Myocyte (in vitro differentiated cells): ENCODE data around the gene DAZAP1. TPM values are rescaled to one million over a fixed set of nuclear protein-coding genes. Genes with fewer than 3 reads are reported as not detected.

ENCODE experiments used
- DNase-seq: peaks from one replicate; pipeline ENCODE4 v3.0.0-alpha.2; 2012; ENCODE audit warnings: low read depth
- total RNA-seq: library from RNA; depleted of rRNA; stranded (reverse); fragments of >200 nt; gene quantifications from 2 replicates; pipeline ENCODE4 v1.2.3, GENCODE V29; 2014

DAZAP1 gene
- total RNA-seq, 1 donor from 2014 or later: 61.5 TPM

DNA sequence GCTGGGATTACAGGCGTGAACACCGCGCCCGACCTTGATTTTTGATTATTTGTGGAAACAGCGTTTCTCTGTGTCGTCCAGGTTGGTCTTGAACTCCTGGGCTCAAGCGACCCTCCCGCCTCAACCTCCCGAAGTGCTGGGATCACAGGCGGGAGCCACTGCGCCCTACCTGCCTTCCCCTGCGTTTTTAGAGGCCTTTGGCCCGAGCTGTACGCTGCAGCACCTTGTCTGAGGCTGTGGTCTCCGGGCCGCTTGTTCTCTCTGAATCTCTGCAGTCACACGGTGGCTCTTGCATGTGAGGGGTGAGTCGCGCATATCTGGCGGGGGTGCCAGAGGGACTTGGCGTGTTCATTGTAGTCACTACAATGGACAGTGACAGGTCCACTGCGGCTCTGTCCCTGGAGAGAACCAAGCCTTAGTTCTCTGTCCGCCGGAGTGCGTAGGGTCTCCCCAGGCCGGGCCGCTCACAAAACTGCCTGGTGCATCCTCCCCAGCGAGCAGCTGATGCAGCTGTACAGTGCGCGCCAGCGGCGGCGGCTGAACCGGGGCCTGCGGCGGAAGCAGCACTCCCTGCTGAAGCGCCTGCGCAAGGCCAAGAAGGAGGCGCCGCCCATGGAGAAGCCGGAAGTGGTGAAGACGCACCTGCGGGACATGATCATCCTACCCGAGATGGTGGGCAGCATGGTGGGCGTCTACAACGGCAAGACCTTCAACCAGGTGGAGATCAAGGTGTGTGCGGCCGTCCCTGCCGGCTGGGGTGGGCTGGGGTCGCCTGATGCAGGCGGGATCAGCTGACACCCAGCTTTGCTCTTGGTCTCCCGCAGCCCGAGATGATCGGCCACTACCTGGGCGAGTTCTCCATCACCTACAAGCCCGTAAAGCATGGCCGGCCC is 32.4 kb downstream of the DAZAP1 start:
- DNase-seq: peak; percentile 48

DNA sequence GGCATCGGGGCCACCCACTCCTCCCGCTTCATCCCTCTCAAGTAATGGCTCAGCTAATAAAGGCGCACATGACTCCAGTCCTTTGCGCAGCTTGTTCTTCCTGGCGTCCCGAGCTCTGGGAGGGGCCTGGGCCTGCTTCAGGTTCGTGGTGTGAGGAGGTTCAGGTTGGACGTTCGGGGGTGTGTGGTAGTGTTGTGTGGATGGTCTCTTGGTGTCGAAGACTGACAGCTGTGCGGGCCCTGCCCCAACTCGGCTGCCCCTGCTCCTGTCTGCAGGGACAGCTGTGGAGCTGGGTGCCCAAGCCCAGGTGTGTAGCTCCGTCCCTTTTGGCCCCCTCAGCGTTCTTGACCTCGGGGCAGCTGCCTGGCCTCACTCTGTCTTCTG is 33.0 kb downstream of the DAZAP1 start:
- DNase-seq: no peak

GRCh38 chr19:1441022-1441426 is 33.6 kb downstream of the DAZAP1 start:
- DNase-seq: no peak

DNA sequence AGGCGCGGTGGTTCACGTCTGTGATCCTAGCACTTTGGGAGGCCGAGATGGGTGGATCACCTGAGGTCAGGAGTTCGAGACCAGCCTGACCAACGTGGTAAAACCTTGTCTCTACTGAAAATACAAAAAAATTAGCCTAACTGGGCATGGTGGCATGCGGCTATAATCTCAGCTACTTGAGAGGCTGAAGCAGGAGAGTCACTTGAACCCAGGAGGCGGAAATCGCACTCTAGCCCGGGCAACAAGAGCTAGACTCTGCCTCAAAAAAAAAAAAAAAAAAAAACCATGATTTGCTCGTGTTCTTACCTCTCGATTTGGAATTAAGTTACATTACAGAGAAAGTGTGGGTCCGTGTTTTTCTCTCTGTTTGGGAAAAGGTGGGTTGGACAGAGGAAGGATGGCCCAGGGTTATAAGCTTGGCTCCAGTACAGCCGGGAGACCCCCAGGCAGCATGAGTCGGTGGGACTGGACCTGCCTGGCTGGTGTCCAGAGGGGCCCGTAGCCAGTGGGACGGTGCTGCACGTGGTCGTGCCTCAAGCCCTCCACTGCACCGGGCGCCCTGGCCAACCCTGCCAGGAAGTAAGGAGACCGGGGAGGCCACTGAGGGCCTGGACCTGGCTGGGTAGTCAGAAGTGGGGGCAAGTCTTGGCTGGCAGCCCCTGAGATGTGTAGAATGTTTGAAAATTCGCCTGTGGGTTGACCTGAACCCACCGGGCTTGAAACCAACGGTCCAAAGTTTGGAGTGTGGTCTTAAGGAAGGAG is 34.5 kb downstream of the DAZAP1 start:
- no peak for DNase-seq

DNA sequence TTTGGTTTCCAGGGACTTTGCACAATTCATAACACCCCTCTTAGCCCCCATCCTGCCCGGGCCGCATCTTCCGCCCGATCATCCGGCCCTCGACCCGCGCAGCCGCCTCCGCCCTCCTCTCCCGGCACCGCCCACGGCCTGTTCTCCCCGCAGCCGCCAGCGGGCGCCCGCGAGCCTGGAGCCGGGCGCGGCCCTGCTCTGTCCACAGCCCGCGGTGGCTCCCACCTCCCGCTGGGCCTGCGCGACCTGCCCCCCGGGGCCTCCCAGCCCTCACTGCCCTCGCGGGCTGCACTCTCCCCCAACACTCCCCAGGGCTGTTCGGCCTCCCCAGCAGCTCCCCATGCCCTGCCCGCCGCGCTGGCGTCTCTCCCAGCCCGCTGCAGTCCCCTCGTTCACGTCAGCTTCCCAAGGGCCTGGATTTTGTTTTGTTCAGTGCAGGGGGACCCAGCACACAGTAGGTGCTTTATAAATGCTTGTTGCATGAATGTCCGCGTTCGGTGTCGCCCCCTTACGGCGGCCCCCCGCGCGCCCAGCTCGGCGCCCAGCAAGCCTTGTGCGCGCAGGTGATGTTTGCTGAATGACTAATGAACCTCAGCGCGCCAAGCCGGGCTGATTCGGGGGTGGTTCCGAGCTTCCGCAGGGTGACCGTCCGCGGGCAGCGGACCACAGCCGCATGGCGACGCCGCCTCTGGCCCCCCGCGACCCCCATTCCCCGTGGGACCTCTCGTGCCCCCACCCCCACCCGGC is 38.0 kb downstream of the DAZAP1 start:
- DNase-seq: peak; percentile 64

- no peak for DNase-seq
Measured at GRCh38 chr19:1445932-1446712, 38.7 kb downstream of the DAZAP1 start.

GRCh38 chr19:1446713-1447481 is 39.5 kb downstream of the DAZAP1 start:
- DNase-seq: no peak

- no peak for DNase-seq
Measured at GRCh38 chr19:1447504-1447903, 40.1 kb downstream of the DAZAP1 start.

DNA sequence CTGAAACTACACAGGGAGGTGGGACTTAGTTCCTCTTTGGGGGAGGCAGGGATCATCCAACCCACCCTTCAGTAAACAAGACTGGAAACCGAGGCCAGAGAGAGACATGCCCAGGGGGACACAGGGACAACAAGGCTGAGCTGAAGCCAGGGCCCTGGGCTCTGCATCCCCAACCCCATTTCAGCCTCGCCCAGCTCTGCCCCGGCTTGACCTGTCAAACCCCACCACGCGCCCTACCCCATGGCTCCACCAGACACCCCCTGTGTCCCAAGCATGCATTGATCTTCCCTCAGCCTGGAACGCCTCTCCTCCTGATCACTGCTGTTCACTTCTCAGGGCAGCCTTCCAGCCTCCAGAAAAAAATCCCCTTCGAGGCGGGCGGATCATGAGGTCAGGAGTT is 40.6 kb downstream of the DAZAP1 start:
- no peak for DNase-seq

DNA sequence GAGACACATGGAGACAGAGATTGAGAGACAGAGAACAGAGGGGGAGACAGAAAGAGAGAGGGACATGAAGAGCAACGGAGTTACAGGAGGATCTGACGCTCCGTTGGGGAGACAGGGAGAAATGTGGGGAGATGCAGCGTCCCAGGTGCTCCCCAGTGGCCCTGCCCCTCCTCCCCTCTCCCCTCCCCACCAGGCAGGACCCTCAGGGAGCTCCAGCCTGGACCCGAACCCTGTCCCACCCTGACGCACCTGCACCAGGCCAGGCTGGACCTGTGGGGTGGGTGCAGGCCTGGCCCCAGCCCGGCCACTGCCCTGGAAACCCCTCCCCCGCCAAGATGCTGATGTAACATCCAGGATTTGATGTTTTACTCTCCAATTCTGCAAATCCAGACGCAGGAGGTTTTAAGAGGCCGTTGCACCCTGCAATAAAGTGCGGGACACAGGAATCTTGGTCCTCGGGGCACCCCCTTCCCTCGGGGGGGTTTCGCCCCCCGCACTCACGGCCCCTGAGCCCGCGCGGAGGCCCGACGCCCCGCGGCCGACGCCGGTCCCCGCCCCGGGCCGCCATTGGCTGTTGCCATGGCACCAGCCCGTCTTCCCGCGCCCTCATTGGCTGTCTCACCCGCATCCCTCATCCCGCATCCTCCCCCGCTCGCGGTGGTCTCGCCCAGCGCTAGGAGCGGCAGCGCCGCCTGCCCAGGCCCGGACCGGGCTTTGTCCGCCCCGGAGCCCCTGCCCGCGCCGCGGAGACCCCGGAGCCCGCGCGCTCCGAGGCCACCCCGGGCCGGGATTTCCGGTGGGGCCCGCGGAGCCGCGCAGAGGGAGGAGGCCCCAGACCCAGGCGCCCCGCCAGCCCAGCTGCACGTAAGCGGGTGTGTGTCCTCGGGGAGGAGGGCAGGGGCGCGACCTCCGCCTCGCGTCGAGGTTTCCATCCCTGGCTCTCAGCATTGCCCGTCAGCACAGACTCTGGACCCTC is 42.4 kb downstream of the DAZAP1 start, which contains the start of gene APC2:
TSS of gene APC2 (plus strand) at position 655 of the 976 bp plus-strand sequence. CDS start 2,881 bp downstream, outside the sequence.
- no peak for DNase-seq

DNA sequence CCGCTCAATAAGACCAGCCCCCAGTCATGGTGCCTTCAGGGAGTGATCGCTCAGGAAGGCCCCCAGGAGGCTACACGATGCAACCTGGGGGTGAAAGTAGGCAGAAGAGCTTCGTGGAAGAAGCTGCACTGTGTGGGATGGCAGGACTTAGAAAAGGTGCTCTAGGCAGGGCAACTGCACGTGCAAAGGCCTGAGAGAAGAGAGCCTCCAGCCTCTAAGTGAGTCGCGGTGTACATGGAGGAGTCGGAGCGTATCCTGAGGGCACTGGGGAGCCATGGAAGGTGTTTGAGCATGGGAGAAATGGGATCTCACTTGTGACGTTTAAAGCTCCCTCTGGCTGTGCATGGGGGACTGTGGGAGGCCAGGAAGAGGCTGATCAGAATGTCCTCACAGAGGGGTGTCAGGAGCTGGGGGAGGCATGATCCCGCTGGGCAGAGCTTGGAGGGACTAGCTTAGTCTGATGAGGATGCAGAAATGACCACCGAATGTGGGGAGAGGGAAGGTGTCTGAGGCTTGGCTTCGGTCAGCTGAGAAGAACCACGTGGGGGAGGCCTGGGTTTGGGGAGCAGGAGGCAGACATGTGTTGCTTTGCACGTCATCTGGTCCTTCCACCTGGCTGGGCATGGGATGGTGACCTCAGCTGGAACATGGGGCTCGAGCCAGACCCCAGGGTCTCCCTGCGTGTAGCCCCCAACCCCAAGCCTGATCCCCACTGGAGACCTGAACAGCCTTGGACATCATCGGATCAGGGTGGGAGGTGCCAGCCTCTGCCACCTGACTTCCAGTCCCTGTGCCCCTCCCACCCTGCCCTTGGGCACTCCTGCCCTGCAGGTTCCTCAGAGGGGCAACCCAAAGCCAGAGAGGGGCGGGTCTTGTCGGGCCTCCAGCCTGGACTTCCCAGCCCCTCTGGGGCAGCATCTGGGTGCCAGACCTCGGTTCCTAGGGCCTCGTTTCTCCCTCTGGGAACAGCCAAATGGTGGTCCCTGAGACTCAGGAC is 43.6 kb downstream of the DAZAP1 start:
- no peak for DNase-seq

- peak; percentile 60 for DNase-seq
Measured at GRCh38 chr19:1451916-1452801, 44.8 kb downstream of the DAZAP1 start.

- no peak for DNase-seq
Measured at GRCh38 chr19:1452802-1453524, 45.6 kb downstream of the DAZAP1 start.

DNA sequence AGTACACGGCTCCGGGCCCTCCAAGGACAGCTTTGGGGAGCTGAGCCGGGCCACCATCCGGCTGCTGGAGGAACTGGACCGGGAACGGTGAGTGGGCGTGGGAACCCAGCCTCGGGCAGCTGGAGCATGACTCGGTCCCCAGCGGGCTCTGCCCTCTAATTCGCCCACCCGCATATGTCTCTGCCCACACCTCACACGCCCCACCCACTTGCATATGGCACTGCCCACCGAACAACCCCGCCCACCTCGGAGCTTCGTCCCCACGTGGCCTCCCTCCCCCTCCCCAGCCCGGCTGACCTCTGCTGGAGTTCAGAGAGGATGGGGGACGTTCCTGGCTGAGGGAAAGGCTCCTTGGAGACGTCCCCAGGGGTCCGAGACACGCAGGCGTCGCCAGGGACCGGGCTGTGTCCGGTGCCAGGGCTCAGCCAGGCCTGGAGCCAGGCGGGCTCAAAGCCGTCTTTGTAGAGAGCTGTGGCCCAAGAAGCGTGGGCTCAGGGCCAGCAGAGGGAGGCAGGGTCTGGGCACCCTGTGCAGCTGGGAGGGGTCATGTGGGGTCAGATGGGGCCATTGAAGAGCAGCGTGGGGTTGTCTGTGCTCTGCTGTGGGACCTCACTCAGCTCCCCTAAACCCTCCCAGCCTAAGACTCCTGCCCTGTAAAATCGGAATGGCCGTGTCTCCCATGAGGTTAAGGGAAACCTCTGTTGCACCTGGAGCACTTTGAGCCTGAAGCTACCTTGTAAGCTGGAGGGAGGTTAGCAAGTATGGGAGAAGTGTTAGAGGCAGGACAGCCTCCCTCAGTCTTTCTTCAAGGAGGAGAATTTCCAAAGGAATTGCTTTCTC is 46.4 kb downstream of the DAZAP1 start:
- peak; percentile 73 for DNase-seq

DNA sequence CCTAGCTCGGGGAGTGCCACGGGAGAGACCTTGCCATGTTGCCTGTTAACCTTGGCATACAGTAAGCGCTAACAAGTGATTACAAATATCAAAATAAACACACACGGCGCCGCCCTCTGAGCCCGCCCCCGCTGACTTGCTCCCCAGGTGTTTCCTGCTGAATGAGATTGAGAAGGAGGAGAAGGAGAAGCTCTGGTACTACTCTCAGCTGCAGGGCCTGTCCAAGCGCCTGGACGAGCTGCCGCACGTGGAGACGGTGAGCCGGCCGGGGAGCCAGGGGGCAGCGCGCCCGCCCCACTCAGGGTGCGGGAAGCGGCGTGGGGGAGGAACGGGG is 47.6 kb downstream of the DAZAP1 start:
- DNase-seq: no peak
